Activated CD8-positive, alpha-beta memory T cell treated with anti-CD3 and anti-CD28 coated beads, Interleukin-2, amount 50 U/mL, for 1 hour (primary cell): ENCODE results near the gene CEP131.

Experiments used
- DNase-seq: peaks from one replicate; pipeline ENCODE4 v3.0.0-alpha.2; 2020; ENCODE audit errors: extremely low read depth

CEP131 gene

DNA sequence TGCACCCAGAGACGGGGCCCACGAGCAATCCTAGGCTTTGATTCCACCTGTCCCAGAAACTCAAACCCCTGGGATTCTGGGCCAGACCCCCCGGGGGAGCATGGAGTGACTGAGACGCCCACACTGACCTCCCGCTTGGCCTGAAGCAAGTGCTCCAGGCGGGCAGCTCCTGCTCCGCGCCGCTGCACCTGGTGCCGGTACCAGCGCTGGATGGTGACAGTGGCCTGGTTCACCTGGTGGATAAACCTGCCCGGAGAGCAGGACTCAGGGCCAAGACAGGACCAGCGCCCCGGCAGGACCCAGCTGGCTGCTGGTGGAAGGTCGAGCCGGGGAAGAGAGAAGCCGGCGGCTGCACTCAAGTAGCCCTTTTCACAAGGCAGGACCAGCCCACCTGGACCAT lies 22.6 kb downstream of the CEP131 start:
- no peak for DNase-seq

DNA sequence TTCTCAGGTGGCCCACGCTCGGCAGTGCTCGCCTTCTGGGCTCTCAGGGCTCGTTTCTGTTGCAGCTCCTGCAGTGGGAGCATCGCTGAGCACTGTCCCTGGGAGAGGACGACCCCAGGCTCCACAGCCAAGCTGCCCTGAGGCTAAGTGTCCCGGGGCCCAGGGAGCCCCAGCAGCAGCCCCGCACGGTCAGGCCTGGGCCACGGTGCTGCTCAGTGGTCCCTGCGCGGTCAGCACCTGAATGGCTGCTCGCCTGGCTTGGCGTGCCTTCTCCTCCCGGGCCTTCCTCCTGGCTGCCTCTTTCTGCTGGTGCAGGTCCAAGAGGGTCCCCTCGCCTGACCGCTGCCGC lies 23.3 kb downstream of the CEP131 start:
- no peak for DNase-seq

DNA sequence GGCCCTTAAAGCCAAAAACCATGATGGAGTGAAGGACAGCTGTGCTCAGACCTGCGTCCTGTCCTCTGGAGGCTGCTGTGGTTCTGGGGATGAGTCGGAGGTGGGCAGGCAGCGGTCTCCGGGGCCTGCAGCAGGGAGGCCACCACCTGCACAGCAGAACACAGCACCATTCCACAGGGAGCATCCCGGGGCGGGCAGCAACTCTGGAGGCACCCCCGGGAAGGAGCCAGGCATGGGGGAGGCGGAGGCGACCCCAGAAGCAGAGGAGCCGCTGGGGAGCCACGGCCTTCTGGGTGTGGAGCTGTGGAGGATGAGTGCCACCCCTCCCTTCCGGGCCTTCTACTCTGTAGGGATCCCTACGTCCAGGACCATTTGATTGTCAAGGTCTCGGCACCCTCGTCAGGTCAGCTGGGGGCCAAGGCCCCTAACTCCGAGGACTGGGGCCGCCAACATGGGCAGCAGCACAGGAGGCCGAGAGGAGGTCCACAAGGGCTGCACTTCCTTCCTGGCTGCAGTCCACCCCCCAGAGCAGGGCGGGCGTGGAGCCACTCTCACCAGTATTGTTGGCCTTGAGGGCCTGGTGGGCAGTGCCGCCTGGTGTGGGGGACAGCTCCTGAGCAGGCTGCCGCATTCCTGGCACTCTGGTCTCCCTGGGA lies 23.8 kb downstream of the CEP131 start:
- no peak for DNase-seq

DNA sequence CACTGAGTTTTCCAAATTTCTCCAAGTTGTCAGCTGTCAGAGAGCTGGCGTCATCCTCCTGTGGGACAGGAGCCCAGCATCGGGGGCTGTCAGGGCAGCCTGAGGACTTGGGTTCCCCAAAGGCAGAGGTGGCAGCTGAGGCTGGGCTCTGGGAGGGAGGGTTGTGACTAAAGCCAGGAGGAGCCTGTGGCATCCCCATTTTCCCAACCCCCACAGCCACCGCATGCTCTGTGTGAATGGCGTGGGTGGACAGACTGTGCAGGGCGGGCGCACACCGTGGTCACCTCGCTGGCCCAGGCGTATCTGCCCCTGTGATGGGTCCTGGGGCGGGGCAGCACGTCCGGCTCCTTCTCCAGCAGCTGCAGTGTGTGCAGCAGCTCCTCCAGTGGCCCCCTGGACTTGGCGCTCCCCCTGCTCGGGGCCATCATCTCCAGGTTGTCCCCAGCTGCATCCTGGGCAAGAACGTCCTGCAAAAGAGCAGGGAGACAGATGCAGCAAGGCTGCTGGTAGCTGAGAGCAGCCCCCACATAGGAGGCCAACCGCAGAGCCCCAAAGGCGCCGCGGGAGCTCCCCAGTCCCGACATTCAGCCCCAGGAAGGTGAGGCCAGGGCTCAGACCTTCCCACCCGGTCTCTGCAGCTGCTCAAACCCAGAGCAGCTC lies 24.8 kb downstream of the CEP131 start:
- DNase-seq: no peak

DNA sequence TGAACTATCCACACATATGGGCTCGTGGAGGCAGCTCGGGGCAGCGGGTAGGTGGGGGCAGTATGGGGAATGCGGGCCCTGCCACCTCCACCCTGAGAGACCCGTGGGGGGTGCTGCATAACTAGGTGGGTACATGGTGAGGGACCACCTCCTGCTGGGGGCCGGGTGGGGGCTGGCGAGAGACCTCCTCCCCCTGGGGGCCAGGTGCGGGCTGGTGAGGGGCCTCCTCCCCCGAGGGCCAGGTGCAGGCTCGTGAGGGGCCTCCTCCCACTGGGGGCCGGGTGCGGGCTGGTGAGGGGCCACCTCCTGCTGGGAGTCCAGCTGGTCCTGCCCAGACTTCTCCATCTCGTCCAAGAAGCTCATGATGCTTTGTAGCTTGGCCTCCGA lies 25.4 kb downstream of the CEP131 start:
- no peak for DNase-seq

DNA sequence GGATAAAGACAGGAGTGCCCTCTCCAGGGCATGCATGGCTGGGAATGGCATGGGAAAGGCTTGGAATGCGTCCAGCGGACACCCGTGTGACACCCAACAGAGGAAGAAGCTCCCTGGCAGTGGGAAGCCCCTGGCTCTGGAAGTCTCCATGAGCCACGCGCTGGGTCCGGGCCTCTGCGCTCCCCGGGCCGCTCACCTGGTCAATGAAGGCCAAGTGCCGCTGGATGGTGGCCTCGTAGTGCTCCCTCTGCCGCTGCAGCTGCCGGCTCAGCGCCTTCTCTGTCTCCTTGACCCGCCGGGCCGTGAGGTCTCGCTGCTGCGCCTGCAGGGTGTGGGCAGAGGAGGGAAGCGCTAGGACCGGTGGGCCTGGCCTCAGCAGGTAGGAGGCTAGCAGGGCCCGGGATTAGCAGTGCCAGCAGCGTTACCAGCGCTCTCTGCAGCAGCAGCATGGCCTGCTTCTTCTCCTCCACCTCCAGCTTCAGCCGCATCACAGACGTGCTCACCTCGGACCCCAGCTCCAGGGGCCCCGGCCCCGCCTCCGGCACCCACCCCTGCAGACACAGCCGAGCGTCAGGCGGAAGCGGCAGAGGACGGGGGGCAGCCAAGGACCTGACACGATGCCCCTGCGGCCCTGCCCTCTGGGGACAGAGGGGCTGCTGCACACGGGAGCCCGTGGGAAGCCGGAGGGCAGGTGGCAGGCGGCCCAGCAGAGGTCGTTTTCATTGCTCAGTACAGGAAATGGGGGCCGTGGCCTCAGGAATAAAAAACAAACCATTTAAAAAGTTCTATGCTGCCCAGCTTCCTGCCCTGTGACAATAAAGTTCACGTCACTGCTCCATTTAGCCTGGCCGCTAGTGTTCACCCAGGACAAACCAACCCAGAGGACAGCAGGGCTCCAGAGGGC lies 26.0 kb downstream of the CEP131 start:
- DNase-seq: no peak

DNA sequence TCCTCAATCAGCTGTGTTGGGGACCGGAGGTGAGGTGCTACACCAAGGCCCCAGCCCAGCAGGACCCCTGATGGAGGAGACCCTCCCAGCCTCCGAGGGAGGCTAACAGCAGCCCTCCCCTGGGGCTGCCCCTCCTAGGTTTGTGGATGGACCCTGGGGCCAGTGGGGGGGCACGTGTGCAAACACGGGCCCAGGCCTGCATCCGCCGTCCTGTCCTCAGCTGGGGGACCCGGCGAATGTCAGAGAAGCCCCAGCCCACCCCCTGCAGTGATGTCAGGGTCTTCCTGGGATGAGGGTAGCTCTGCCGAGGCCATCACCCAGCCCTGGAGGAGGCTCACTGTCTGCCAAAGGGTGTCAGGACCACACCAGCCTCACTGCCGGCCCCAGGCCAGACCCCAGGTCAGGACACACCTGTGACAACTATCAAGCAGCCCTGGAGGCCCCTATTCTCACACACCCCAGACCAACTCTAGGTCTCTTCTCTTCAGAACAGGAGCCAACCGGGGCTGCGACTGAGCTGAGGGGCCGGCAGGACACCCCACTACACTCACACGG lies 26.7 kb downstream of the CEP131 start:
- DNase-seq: no peak

DNA sequence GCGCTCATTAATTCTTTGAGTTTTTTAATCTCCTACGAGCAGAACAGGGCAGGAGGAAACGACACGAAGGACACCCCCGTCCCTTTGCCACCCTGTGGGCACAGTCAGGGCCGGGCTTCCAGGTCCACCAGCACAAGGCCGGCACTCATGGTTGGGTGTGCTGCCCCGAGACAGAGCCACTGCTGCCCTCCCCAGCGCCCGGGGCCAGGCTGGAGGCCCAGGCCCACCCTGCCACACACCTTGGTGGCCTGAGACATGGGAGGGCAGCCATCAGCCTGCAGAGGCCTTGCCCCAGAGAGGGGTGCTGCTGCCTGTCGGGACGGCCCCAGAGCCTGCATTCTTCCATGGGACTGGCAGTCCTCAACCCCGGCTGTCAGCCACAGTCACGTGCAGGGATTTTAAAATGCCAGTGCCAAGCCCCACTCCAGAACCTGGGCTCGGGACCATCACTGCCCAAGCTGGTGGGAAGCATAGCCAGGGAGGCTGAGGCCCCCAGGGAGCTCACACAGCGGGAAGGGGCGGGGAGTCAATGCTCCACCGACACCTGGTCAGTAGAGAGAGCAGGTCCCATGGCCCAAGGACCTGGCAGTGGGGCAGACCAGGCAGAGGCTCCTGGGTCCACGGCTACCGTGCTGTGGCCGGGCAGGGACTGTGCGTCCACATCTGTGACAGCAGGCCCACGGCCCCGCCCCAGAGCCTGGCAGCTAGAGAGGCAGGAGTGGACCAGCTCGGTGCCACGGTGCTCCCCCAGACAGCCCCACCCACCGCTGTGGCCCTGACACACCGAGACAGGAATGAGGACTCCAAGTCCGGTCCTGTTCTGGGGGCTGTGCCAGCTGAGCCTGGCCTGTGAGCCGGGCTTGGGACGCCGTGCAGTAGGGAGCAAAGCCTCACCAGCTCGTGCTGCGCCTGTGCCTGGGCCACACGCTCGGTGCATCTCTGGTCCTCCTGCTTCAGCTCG lies 27.5 kb downstream of the CEP131 start:
- DNase-seq: no peak

DNA sequence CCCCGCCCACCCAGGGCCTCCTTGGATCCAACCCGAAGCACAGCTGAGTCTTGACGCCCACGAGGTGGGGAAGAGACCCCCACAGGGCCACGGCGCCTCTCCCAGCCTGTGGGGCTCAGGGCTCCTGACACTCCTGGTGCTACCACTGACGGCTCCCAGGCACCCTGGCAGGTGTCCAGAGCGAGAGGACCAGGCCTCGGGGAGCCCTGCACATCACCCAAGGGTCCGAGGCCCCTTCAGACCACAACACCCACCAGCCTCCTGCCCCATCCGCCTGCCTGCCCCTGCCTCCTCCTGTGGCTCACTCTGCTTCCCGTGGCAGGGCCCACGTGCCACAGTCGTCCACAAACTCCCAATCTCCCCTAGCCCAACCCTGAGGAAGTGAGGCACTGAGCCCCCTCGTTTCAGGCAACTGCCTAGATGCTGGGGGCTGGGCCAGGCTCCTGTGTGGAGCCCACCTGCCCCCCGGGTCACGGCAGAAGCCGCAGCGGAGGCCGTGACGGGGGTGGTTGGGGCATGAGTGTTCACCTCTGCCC lies 28.5 kb downstream of the CEP131 start:
- no peak for DNase-seq

DNA sequence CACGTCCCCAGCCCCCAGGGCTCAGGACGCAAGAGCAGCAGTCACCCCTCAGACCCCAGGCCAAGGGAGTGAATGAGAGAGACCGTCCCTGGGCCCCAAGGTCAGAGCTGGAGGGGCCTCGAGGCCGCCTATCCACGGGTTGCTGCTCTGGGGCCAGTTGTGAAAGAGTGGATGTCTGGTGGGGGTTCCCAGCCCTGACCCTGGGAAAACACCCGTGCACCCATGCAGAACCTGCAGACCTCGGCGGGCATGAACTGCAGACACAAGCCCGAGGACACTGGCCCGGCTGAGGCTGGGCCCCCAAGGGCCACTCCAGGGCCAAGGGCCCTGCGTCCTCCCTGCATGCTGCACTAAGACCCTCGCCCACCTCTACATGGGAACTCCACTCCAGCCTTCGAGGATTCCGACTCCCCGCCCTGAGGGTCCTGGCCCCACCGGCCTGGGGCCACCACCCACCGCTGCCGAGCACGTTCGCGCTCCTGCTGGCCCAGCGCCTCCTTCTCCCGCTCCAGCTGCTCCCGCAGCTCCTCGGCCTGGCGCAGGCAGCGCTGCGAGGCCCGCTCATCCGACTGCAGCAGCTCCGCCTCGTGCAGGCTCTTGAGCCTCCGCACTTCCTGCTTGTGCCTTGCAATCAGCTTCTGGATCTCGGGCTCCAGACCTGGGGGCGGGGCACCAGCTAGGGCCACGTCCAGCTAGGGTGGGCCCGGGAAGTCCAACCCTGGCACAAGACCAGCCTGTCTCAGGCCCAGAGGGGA lies 29.1 kb downstream of the CEP131 start:
- DNase-seq: no peak

DNA sequence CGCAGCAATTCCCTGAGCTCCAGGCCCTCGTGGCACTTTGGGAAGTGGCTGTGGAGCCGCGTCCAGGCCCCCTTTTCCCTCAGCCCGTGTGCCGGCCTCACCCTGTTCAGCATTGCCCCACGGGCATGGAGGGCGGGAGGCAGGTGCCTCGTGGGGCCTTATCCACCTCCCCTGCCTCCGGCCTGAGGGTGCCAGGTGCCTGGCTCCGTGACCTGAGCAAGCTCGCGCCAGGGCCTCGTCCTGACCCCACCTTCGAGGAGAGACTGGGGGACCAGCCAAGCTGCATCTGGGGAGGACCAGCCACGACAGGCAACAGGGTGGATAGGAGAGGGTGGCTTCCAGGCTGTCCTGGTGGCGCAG lies 29.7 kb downstream of the CEP131 start:
- no peak for DNase-seq

DNA sequence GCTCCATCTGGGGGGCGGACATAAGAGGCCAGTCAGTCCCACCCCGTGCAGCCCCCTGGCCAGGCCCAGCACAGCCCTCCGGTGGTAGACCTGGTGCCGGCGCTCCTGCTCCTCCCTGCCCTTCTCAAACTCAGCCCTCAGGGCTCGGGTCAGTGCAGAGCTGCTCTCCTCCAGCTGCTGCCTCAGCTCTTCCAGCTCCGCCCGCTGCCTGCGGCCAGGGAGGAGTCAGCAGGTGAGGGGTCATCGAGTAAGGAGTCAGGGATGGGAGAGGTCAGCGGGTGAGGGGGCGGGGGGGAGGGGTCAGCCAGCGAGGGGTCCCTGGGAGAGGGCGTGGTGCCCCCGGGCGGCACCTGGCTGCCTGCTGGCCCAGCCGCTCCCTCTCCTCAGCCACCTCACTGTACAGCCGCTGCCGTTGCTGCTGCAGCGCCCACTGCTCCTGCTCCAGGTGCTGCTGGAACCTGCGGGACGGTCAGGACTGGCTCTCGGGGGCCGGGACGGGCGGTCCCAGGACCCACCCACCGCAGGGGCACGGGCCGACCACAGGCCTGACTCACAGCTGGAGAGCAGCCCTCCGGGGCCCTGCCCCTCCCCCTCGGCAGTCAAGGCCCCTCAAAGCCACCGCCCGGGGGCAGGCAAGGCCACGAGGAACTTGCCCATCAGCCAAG lies 30.2 kb downstream of the CEP131 start:
- DNase-seq: no peak

DNA sequence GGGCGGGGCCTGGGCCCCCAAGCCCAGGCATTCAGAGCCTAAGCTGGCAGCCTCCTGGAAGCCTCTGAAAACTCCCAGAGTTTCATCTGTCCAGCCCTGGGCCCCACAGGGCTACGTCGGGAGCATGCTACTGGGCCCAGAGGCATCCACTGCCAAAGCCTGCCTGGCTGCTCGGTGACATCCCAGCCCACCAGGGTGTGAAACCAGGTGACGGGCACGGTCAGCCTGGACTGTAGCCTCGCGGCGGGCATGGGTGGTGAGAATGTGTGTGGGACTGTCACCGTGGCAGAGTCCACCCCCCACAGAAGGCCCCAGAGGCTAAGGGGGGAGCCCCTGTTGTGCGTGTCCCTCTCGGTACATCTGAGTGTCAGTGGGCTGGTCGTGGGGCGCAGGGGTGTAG lies 31.1 kb downstream of the CEP131 start:
- no peak for DNase-seq

DNA sequence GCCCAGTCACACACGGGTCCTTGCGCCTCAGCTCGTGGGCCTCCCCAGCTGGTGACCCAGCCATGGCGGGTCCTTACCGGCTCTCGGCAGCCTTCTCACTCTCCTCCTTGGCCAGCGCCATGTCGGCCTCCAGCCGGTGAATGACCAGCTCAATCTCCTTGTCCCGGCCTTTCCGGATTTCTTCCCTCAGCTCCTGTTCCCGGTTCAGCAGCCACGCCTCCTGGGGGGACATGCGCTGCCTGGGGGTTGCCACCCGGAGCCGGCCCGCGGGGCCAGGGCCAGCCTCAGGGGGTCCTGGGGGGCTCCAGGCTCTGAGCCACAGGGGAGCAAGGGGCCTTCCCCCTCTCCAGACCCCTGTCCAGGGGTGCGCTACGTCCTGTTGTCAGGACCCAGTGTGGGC lies 31.6 kb downstream of the CEP131 start:
- no peak for DNase-seq

DNA sequence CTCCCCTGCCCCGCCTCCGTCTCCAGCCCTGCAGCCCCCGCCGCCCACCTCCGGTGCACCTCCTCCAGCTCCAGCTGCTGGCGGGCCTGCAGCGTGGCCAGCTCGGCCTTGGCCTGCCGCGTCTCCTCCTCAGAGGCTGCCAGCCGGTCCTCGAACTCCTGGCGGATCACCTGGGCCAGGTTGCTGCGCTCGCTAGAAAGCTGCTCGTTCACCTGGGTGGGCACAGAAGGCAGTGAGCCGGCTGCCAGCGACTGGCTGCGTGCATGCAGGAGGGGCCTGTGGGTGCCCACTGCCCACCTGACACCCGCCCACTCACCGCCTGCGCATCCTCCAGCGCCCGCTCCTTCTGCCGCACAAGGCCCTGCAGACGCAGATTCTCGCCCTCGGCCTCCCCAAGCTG lies 32.2 kb downstream of the CEP131 start:
- no peak for DNase-seq

DNA sequence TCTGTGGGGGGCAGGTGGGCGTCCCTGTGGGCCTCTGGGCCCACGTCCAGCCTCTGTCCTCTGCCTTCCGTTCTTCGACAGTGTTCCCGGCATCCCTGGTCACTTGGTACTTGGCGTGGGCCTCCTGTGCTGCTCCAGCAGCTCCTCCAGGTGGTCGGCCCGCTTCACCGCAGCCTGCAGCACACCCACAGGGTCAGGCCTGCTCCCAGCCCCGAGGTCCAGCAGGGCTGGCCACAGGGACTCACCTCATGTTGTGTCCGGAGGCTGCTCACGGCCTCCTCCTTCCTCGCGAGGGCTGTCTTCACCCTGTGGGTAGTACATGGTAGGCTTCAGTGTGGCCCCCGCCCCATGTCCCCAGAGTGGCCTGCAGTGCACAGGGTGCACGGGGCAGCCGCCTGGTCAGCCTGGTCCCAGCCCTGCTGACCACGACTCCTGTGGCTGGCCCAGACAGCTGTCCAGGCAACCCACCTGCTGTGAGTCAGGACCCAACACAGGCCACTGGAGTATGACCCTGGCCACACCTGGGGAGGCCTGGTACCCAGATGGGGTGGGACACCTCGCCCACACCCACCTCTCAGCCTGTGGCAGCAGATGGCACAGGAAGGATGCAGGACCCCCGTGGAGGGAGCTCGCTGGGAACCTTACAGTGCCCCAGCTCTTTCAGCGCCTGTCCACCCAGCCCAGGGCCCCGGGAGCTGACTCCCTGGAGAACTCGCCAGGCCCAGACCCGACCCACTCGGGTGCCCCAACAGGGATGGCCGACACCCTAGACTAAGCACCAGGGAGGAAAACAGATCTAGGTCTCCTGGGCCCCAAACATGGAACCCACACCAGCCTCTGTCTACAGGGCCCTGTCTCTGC lies 32.9 kb downstream of the CEP131 start:
- DNase-seq: no peak

DNA sequence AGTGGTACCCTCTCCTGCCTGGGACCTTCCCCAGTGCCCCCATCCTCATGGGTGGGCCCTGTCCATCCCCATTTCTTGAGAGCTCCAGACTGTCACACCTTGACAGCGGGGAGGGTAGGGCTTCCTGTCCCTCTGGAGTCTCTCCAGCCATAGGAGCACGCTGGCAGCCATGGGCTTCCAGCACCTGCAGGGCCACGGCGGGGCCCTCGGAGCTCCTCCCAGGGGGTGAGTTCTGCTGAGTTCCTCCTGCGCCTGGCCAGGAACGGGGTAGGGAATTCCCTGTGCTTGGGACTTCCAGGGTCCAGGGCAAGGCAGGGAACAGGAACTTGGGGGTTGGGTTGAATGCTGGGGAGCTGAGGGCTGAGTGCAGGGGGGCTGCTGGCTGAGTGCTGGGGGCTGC lies 33.7 kb downstream of the CEP131 start:
- DNase-seq: no peak

DNA sequence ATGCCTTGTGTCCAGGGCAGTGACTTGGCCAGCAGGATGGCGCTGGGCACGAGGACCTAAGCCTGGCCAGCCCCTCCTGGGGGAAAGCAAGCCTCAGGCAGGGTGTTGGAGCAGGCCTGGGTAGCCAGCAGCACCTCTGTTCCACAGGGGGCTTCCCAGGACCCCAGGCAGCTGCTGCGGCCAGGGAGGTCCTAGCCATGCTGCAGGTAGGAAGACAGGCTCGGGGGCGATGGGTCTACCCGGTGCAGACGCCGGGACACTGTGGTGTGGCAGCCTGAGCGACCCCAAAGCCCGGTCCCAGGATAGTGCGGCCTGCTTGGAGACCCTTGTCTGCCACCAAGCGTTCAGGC lies 34.3 kb downstream of the CEP131 start:
- DNase-seq: no peak
